Fibroblast of villous mesenchyme (primary cell): ENCODE results near the gene VPS26A. TPM values are rescaled to one million over a fixed set of nuclear protein-coding genes. Genes with fewer than 3 reads are reported as not detected.
A peak's percentile ranks its signal among the peaks of the same experiment; 100 is the strongest.
"Not testable (repeated sequence)": the region's sequence is repeated elsewhere in the genome, so short reads cannot be mapped to it uniquely, and the experiment has no call there.

Source experiments
- DNase-seq: peaks from one replicate; pipeline ENCODE4 v3.0.0-alpha.2; 2010; ENCODE audit warnings: low read depth
- H3K4me3 ChIP-seq: 2 replicates; pipeline ENCODE4 v1.5.1; 2011; ENCODE audit warnings: low read depth, mild to moderate bottlenecking, low read length
- total RNA-seq: library from RNA; depleted of rRNA; stranded (reverse); fragments of >200 nt; gene quantifications from 2 replicates; pipeline ENCODE4 v1.2.3, GENCODE V29; 2012
- TF ChIP-seq, protein P1 (sequence below): IDR thresholded peaks from 2 replicates; pipeline ENCODE4 v1.5.1; 2012; ENCODE audit warnings: low read depth, mild to moderate bottlenecking, low read length; ENCODE audit not compliant: insufficient read depth

VPS26A gene
- total RNA-seq, 1 donor, result 38.9 TPM

DNA sequence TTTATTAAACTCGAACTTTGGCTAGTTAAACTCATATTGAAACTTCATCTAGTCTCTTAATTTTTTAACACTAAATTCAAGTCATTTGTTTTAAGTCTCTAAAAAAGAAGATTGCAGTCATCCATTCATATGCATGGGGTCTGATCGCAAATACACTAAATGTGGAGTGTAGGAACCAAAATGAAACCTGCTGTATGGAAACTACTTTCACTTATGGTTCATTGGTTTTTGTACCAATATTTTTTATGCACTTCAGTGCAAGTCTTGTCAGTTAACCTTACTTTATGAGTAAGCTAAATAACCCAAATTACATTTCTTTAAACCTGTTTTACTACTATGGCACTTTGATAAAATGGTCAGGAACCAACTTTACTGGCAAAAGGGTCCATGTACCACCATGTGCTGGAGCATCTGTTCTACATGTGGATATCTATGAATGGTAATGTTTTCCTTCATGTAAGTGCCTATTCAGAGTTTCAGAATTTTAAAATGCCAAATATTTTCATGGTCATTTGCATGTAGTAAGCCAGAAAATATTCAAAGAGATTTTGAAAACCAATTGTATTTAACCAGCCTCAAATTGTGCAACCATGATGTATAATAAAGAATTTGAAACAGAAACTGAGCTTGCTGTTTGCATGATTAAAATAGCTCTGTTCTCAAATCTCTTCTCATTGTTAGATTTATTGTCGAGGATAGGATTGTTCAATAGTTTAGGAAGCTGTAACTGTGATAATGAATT, 48.4 kb downstream of the VPS26A start:
- H3K4me3 ChIP-seq, result no peak overlapping the region
- TF ChIP-seq, protein P1, sequence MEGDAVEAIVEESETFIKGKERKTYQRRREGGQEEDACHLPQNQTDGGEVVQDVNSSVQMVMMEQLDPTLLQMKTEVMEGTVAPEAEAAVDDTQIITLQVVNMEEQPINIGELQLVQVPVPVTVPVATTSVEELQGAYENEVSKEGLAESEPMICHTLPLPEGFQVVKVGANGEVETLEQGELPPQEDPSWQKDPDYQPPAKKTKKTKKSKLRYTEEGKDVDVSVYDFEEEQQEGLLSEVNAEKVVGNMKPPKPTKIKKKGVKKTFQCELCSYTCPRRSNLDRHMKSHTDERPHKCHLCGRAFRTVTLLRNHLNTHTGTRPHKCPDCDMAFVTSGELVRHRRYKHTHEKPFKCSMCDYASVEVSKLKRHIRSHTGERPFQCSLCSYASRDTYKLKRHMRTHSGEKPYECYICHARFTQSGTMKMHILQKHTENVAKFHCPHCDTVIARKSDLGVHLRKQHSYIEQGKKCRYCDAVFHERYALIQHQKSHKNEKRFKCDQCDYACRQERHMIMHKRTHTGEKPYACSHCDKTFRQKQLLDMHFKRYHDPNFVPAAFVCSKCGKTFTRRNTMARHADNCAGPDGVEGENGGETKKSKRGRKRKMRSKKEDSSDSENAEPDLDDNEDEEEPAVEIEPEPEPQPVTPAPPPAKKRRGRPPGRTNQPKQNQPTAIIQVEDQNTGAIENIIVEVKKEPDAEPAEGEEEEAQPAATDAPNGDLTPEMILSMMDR, result no peak
- no peak for DNase-seq

DNA sequence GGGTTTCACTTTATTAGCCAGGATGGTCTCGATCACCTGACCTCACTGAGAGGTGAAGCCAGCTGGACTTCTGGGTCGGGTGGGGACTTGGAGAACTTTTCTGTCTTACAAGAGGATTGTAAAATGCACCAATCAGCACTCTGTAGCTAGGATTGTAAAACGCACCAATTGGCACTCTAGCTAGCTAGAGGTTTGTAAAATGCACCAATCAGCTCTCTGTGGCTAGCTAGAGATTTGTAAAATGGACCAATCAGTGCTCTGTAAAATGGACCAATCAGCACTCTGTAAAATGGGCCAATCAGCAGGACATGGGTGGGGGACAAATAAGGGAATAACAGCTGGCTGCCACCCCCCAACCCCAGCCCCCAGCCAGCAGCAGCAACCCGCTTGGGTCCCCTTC, 51.3 kb downstream of the VPS26A start:
- not testable (repeated sequence) for DNase-seq, H3K4me3 ChIP-seq

DNA sequence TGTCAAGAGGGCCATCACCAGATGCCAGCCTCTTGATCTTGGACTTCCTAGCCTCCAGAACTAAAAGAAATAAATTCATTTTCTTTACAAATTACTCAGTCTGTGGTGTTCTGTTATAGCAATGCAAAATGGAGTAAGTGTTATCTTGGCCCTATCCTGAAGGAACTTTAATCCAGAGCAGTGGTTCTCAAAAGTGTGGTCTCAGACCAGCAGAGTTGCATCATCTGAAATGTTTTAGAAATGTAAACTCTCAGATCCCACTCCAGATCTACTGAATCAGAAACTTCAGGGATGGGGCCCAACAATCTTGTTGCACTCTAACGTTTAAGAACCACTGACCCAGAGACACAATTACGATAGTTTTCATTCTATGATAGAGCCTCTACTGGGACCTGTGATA, 52.8 kb downstream of the VPS26A start:
- TF ChIP-seq, protein P1, result no peak
- H3K4me3 ChIP-seq, result no peak overlapping the region
- DNase-seq, result peak; percentile 6

DNA sequence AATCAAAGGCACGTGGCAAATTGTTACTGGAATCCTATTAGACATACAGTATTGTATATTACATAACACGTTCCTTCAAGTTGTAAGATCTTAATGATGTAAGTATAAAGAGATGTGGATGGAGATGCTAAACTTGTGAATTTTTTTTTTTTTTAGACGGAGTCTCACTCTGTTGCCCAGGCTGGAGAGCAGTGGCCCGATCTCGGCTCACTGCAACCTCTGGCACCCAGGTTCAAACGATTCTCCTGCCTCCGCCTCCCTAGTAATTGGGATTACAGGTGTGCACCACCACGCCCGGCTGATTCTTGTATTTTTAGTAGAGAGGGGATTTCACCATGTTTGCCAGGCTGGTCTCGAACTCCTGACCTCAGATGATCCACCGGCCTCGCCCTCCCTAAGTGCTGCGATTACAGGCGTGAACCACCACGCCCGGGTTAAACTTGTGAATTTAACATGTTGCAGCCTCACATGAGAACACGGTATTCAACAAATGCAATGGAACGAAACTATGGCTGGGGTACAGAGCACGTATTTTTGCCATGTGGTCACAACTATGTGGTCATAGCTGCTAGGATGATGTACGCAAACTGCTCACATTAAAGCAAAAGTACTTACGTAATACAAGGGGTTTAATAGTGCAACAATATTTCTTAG, 55.2 kb downstream of the VPS26A start:
- H3K4me3 ChIP-seq, result peak overlapping the region; percentile 94
- TF ChIP-seq, protein P1, result no peak
- no peak for DNase-seq

DNA sequence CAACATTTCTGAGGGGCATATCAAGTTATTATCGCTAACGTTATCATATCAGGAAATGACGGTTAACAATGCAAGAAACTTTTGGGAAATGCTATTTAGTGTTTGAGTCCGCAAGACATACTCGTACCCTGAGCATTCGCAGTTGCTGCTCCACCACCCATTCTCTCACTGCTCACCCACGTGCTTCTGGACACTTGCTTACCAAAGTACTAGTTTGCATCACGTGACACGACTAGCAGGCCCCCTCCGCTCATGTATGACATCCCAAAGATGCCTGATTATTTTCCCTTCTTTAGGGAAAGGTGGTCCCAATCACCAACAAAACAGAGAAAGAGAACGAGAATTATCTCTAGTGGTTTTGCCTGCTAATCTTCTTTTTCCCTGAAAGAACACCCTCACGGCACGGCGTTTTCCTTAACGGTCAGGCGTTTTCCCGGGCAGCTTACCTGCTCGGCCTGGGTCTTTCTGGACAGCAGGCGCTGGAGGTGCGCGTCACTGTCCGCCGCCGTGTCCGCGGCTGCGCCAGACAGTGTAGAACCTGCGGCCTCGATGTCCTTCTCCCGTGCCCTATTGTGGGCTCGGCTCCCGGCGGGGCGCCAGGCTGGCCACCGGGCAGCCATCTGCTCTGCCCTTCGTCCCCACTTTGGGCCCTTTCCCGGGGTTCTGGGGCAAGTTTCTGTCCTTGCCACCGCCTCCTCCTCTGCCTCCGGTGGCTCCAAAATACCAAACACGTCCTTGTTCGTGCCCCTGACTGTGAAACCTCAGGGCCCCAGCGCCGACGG, 56.0 kb downstream of the VPS26A start, which contains the start of gene SUPV3L1:
Gene SUPV3L1 (plus strand): TSS at position 492 of the 782 bp plus-strand sequence. CDS start 58 bp downstream, at position 550.
- peak within 1 kb of the TSS; percentile 94 for H3K4me3 ChIP-seq
- peak; percentile 98 for DNase-seq
- TF ChIP-seq, protein P1, result no peak

DNA sequence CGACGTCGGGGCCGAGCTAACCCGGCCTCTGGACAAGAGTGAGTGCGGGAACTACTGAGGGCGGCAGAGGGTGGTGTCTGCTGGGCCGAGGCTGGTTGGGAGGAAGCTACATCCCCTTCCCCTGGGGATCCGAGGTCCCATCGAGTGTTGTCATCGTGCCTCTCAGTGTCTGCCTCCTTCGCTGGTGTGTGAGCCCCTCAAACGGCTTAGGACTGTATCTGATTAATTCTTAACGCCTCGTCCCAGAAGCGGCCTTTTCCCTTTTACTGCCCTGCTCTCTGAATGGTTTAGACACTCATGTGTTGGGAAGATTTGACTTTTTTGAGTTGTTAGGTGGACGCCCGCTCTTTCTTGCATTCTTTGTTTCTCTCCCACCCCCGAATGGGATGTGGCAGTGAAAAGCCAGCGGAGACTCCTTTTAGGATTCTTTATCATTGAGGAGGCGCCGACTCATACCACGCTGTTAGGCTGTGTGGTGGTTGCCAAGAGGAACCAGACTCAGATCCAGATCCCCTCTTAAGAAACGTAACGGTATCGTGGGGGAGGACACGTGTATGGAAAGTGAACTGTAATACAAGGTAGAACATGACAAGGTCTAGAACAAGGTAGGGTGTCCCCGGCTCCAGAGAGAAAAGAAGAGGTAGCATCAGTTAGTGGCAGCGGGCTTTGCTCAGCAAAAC, 56.7 kb downstream of the VPS26A start:
- H3K4me3 ChIP-seq, result peak overlapping the region; percentile 94
- TF ChIP-seq, protein P1, result no peak
- peak; percentile 15 for DNase-seq
